ENCODE measurements around the gene ACO1.

ACO1 gene

GRCh38 chr9:32501868-32502267, 117.4 kb downstream of the ACO1 start:
- no peak for DNase-seq

GRCh38 chr9:32502464-32502863, 118.0 kb downstream of the ACO1 start:
- DNase-seq: no peak

GRCh38 chr9:32503008-32503407, 118.6 kb downstream of the ACO1 start:
- no peak for DNase-seq

Data from CD4-positive, alpha-beta T cell treated with Interleukin-1 beta for 1 hour (primary cell).